ENCODE measurements around the gene CA10.

The CA10 gene

DNA sequence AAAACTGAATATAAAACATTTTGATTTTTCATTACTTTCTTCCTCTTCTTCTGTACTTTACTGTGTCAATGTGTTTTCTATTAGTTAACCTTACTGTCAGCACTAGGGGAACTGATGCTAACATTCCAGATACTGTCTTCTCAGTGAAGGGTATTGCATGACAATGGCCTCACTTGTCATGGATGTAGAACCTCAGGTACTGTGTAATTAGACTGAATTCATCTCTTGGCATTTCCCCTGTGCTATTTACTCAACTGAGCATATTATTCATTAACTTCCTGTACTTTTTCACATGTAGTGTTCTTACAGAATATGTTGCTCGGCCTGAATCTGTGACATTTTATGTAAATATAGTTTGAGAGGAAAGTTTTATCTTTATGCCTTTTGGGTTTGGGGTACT, 237.0 kb downstream of the CA10 start:
- no peaks in the 10 kb centered on the region for H3K27me3 ChIP-seq (ENCODE audit: control insufficient read depth, insufficient read depth, low read length)
- H3K4me3 ChIP-seq (ENCODE audit: low read length): no peak overlapping the region
- no peaks in the 10 kb centered on the region for H3K4me1 ChIP-seq (ENCODE audit: control insufficient read depth, insufficient read depth, low read length)
- H3K9ac ChIP-seq (ENCODE audit: low read length): no peak overlapping the region
- H3K9me3 ChIP-seq (ENCODE audit: control insufficient read depth, low read length): no peaks in the 10 kb centered on the region
- H3K36me3 ChIP-seq (ENCODE audit: control insufficient read depth, insufficient read depth, low read length): no peaks in the 10 kb centered on the region

DNA sequence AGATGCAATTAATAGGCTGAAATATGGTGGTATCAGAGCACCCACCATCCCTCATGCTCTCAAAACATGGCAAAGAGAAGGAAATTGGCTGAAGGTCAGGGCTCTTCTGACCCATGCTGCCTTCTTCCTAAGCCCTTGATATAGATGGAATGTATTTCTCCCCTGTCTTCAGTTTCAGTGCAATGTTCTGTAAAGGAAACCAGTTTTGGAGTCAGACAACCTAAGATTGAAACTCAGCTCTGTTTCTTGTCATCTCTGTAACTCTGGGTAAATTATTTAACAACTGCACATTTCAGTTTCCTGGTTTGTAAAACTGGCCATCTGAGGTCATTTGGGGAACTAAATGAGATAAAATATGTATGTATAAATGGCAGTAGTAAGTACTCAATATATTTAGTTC, 243.9 kb downstream of the CA10 start:
- Histone ChIP-seq H3K9ac (ENCODE audit: low read length) (no peak overlapping the region), H3K27me3 (ENCODE audit: control insufficient read depth, insufficient read depth, low read length) (no peaks in the 10 kb centered on the region), H3K4me1 (ENCODE audit: control insufficient read depth, insufficient read depth, low read length) (no peaks in the 10 kb centered on the region), H3K36me3 (ENCODE audit: control insufficient read depth, insufficient read depth, low read length) (no peaks in the 10 kb centered on the region), H3K9me3 (ENCODE audit: control insufficient read depth, low read length) (no peaks in the 10 kb centered on the region), H3K4me3 (ENCODE audit: low read length) (no peak overlapping the region)

DNA sequence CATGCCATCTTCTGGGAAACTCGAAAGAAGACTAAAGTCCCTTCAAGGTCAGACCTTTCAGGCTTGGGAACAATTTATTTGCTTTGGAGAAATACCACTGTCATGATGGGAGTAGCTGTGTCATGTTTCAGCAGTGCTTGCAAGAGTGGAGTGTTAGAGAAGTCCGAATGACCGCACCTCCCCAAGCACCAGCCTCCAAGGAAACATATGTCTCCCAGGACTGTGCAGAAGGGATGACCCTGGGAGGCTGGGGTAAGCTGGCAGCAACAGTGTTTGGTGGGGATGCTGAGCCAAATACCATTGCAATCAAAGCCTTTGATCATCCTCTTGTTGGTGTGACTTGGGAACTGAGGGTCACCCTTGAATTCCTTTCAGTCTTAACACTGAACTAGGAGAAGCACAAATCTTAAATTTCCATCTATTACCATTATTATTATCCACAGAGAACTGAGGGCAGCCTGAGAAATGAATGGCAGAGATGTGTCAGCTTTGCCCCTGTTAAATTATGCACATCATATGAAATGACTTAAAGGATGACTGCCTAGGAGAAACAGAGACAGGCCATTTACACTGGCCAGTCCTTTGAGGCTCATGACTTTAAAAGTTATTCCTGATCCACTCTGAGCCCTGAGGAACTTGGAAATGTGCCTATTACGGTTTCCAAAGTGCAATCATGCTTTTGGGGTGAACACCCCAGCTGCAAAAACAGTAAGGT, 244.9 kb downstream of the CA10 start:
- no peaks in the 10 kb centered on the region for H3K27me3 ChIP-seq (ENCODE audit: control insufficient read depth, insufficient read depth, low read length)
- no peaks in the 10 kb centered on the region for H3K9me3 ChIP-seq (ENCODE audit: control insufficient read depth, low read length)
- H3K4me3 ChIP-seq (ENCODE audit: low read length): no peak overlapping the region
- no peaks in the 10 kb centered on the region for H3K4me1 ChIP-seq (ENCODE audit: control insufficient read depth, insufficient read depth, low read length)
- H3K36me3 ChIP-seq (ENCODE audit: control insufficient read depth, insufficient read depth, low read length): no peaks in the 10 kb centered on the region
- H3K9ac ChIP-seq (ENCODE audit: low read length): no peak overlapping the region

DNA sequence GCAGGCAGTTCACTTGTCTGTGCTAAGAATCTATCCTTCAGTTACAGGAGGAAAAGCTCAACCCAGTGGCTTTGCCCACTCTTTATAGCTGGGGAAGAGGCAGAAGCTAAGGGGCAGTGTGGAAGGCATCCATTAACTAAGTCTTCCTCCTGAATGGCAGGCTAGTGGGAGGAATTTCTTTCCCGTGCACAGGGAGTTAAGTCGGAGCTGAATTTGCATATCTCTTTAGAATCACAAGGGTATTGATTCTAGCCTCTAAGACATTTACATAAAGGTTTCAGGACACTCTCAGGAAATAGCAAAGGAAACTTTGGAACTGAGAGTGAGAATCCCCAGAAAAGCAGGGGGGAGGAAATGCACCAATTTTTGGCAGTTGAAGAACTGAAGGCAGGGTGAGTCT, 245.6 kb downstream of the CA10 start:
- no peak overlapping the region for H3K9ac ChIP-seq (ENCODE audit: low read length)
- H3K9me3 ChIP-seq (ENCODE audit: control insufficient read depth, low read length): no peaks in the 10 kb centered on the region
- H3K4me1 ChIP-seq (ENCODE audit: control insufficient read depth, insufficient read depth, low read length): no peaks in the 10 kb centered on the region
- no peak overlapping the region for H3K4me3 ChIP-seq (ENCODE audit: low read length)
- H3K36me3 ChIP-seq (ENCODE audit: control insufficient read depth, insufficient read depth, low read length): no peaks in the 10 kb centered on the region
- H3K27me3 ChIP-seq (ENCODE audit: control insufficient read depth, insufficient read depth, low read length): no peaks in the 10 kb centered on the region

DNA sequence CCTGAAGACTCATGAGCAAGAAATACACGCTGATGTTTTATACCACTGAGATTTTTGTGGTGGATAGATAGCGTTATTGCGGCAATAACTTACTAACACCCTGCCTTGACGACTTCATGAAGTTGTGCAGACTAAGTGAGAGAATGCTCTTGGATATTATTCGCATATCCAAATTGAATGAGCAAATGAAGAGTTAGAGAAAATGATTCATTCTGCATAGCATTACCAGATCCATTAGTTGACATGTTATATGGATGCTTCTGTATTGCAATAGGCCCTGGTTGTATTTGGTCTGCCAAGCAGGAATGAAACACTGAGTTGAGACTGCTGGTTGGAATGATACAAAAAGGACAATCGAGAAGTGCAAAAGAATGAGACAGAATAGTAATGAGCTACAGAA, 247.3 kb downstream of the CA10 start:
- Histone ChIP-seq H3K36me3 (ENCODE audit: control insufficient read depth, insufficient read depth, low read length) (no peaks in the 10 kb centered on the region), H3K9me3 (ENCODE audit: control insufficient read depth, low read length) (no peaks in the 10 kb centered on the region), H3K27me3 (ENCODE audit: control insufficient read depth, insufficient read depth, low read length) (no peaks in the 10 kb centered on the region), H3K9ac (ENCODE audit: low read length) (no peak overlapping the region), H3K4me1 (ENCODE audit: control insufficient read depth, insufficient read depth, low read length) (no peaks in the 10 kb centered on the region), H3K4me3 (ENCODE audit: low read length) (no peak overlapping the region)

DNA sequence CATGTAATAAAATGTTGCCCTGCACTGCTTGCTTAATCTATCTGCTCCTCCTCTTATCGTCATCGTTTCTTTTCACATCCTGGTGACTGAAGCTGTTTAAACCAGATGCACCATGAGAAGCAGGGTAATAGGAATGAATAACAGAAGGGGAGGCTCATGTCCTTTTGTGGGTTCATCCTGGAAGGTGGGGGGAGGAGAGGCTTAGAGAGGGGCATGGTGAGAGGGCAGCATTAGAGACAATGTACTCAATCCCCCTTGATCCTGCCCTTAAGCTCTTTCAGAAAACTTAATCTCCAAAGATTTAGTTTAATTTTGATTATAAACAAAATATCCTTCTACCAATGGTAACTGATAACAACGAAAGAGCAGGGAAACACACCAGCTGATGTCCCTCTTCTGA, 248.5 kb downstream of the CA10 start:
- no peaks in the 10 kb centered on the region for H3K4me1 ChIP-seq (ENCODE audit: control insufficient read depth, insufficient read depth, low read length)
- H3K9me3 ChIP-seq (ENCODE audit: control insufficient read depth, low read length): no peaks in the 10 kb centered on the region
- H3K36me3 ChIP-seq (ENCODE audit: control insufficient read depth, insufficient read depth, low read length): no peaks in the 10 kb centered on the region
- no peak overlapping the region for H3K4me3 ChIP-seq (ENCODE audit: low read length)
- no peaks in the 10 kb centered on the region for H3K27me3 ChIP-seq (ENCODE audit: control insufficient read depth, insufficient read depth, low read length)
- no peak overlapping the region for H3K9ac ChIP-seq (ENCODE audit: low read length)

DNA sequence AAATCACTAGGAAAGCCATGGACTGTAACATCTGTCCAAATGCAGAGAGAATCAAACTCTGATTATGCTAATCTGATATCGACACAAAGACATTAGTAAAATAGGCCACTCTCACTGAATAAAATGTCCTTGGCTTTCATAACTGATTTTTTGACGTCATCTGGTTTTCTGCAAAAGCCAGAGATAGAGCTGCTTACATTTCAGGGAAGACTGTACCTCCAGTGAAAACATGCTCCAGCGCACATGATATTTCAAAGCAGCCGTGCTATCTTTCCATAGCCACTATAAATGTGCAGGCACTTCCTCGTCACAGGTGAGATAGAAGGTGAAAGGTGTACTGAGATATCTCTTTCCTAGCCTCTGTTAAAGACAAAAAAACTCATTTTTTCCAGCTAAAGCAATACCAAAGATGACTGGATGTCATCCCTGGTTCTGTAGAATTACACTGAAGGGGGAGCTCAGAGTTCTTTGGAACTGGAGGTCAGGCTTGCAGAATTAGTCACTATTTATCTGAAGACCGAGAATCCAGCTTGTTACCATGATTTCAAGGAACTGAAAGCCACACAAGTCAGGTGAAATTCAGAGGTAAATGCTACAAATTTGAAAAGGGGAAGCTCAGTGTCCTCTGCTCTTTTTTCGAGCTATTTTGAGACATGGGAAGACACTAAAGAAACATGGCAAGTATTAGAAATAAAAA, 249.5 kb downstream of the CA10 start:
- no peak overlapping the region for H3K4me3 ChIP-seq (ENCODE audit: low read length)
- H3K9ac ChIP-seq (ENCODE audit: low read length): no peak overlapping the region
- no peaks in the 10 kb centered on the region for H3K4me1 ChIP-seq (ENCODE audit: control insufficient read depth, insufficient read depth, low read length)
- no peaks in the 10 kb centered on the region for H3K9me3 ChIP-seq (ENCODE audit: control insufficient read depth, low read length)
- no peaks in the 10 kb centered on the region for H3K27me3 ChIP-seq (ENCODE audit: control insufficient read depth, insufficient read depth, low read length)
- no peaks in the 10 kb centered on the region for H3K36me3 ChIP-seq (ENCODE audit: control insufficient read depth, insufficient read depth, low read length)

DNA sequence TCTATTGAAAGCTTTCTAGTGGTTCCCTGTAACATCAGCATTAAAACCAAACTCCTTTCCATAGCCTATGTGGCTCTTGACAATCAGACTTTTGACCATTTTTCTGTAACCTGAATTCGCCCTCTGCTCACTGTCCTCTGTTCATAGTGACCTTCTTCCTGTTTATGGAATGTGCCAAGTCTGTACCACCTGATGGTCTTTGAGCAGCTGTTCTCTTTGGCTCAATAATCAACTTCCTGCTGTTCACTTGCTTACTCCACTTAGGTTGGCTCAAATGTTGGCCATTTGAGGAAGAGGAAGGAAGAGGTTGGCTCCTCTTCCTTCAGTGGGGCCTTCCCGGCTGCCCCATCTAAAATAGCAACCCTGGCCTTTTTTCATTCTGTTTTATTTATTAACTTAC, 251.5 kb downstream of the CA10 start:
- no peaks in the 10 kb centered on the region for H3K4me1 ChIP-seq (ENCODE audit: control insufficient read depth, insufficient read depth, low read length)
- H3K9me3 ChIP-seq (ENCODE audit: control insufficient read depth, low read length): no peaks in the 10 kb centered on the region
- no peak overlapping the region for H3K4me3 ChIP-seq (ENCODE audit: low read length)
- H3K9ac ChIP-seq (ENCODE audit: low read length): no peak overlapping the region
- no peaks in the 10 kb centered on the region for H3K36me3 ChIP-seq (ENCODE audit: control insufficient read depth, insufficient read depth, low read length)
- no peaks in the 10 kb centered on the region for H3K27me3 ChIP-seq (ENCODE audit: control insufficient read depth, insufficient read depth, low read length)

DNA sequence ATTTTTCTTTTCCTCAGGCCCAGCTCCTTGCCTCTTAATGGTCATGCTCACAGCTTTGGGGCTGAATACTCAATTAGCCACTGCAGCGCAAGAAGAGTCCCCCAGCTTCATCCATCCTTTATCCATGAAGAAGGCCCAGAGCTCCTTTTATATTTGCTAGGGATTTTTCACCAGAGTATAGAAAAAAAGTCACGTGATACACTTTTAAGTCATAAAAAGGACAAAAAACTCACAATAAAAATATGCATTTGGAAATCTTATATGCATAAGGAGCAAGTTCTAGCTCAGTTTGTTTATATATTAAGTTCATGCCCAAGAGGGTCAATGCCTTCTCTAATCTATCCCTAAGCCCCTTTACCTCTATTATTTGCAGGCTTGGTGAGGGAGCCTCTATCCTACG, 254.1 kb downstream of the CA10 start:
- no peak overlapping the region for H3K9ac ChIP-seq (ENCODE audit: low read length)
- H3K27me3 ChIP-seq (ENCODE audit: control insufficient read depth, insufficient read depth, low read length): no peaks in the 10 kb centered on the region
- H3K36me3 ChIP-seq (ENCODE audit: control insufficient read depth, insufficient read depth, low read length): no peaks in the 10 kb centered on the region
- H3K4me3 ChIP-seq (ENCODE audit: low read length): no peak overlapping the region
- H3K9me3 ChIP-seq (ENCODE audit: control insufficient read depth, low read length): no peaks in the 10 kb centered on the region
- no peaks in the 10 kb centered on the region for H3K4me1 ChIP-seq (ENCODE audit: control insufficient read depth, insufficient read depth, low read length)

DNA sequence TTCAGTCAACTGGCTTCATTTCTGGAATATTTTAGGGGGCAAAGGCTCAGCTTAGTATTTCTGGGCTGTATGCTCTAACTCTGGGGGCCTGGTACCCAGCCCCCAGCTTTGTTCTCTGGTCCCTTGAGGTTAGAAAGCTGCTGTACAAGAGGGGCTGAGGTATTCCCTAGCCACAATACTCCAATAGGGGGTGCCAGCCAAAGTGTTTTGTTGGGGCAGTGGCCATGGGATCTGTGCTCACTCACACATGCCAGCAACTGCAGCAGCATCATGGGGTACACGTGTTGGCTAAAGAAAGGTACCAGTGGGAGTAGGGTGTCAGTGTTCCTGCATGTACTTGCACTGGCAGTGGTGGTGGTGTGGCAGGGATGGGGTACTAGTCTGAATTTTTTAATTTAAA, 257.3 kb downstream of the CA10 start:
- Histone ChIP-seq H3K9ac (ENCODE audit: low read length) (no peak overlapping the region), H3K36me3 (ENCODE audit: control insufficient read depth, insufficient read depth, low read length) (no peaks in the 10 kb centered on the region), H3K27me3 (ENCODE audit: control insufficient read depth, insufficient read depth, low read length) (no peaks in the 10 kb centered on the region), H3K4me3 (ENCODE audit: low read length) (no peak overlapping the region), H3K4me1 (ENCODE audit: control insufficient read depth, insufficient read depth, low read length) (no peaks in the 10 kb centered on the region), H3K9me3 (ENCODE audit: control insufficient read depth, low read length) (no peaks in the 10 kb centered on the region)

DNA sequence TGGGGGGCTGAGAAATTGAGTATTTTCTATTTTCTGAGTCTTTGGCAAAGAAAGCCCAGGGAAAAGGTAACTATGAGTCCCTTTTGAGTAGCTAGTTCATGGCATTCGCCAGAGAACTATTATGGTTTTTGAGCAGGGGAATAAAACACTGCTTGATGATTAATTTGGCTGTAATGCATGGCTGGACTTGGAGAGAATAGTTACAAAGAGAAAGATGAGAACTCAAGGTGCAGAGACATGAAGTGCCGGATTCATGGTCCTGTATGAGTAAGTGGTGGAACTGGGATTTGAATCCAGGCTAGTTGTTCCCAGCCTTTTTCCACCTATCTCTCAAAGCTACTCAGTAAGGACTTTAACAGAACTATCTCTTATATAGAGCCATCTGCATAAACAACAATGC, 266.6 kb downstream of the CA10 start:
- Histone ChIP-seq H3K9ac (ENCODE audit: low read length) (no peak overlapping the region), H3K9me3 (ENCODE audit: control insufficient read depth, low read length) (no peaks in the 10 kb centered on the region), H3K27me3 (ENCODE audit: control insufficient read depth, insufficient read depth, low read length) (no peaks in the 10 kb centered on the region), H3K4me1 (ENCODE audit: control insufficient read depth, insufficient read depth, low read length) (no peaks in the 10 kb centered on the region), H3K4me3 (ENCODE audit: low read length) (no peak overlapping the region), H3K36me3 (ENCODE audit: control insufficient read depth, insufficient read depth, low read length) (no peaks in the 10 kb centered on the region)

DNA sequence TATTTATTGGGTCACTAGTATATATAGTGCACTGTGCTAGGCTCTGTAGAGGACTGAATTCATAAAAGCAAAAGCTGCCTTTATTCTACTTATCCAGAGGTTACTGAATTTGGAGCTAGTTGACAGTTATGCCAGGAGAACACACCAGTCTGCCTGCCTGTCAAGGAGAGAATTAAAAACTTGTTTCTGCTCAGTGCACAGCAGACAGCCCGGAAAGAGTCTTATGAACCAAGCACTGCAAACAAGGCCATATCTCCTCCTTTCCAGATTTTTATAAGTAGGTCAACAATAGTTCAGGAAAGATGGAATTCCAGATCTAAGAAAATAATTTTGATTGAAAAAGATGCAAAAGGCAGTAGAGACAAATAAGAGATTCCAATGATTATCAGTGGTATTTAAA, 267.8 kb downstream of the CA10 start:
- no peaks in the 10 kb centered on the region for H3K36me3 ChIP-seq (ENCODE audit: control insufficient read depth, insufficient read depth, low read length)
- no peak overlapping the region for H3K9ac ChIP-seq (ENCODE audit: low read length)
- no peak overlapping the region for H3K4me3 ChIP-seq (ENCODE audit: low read length)
- H3K27me3 ChIP-seq (ENCODE audit: control insufficient read depth, insufficient read depth, low read length): no peaks in the 10 kb centered on the region
- H3K4me1 ChIP-seq (ENCODE audit: control insufficient read depth, insufficient read depth, low read length): no peaks in the 10 kb centered on the region
- no peaks in the 10 kb centered on the region for H3K9me3 ChIP-seq (ENCODE audit: control insufficient read depth, low read length)

Data from mucosa of stomach (tissue), 1 donor.